Mammary epithelial cell (primary cell): ENCODE results near the gene STAT1.

Experiments used
- CTCF ChIP-seq, 2 donors: IDR thresholded peaks in 1 of 2; conservative IDR thresholded peaks in 1 of 2; 2 replicates each; pipeline ENCODE4 v1.5.1; 2011 to 2012; ENCODE audit warnings: inconsistent platforms in 2 of 2, low read length in 2 of 2, mild to moderate bottlenecking in 2 of 2, control low read depth in 1 of 2, low read depth in 1 of 2; ENCODE audit not compliant: insufficient read depth in 1 of 2; ENCODE audit errors: extremely low read depth in 1 of 2
- EZH2 ChIP-seq: IDR thresholded peaks from 2 replicates; pipeline ENCODE4 v1.6.1; 2012; ENCODE audit warnings: low read length, inconsistent platforms, borderline replicate concordance

GRCh38 chr2:190947141-190947540 is 66.8 kb downstream of the STAT1 start:
- TF ChIP-seq CTCF (conservative IDR thresholded peaks at IDR 0.05 in 1 of 2, IDR thresholded peaks at IDR 0.05 in 1 of 2; ENCODE audit: extremely low read depth in 1 of 2, insufficient read depth in 1 of 2, low read depth in 1 of 2, low read length in 2 of 2) (no peak), EZH2 (no peak)
